Testis (tissue), 3 donors: ENCODE data around the gene CD7. TPM values are rescaled to one million over a fixed set of nuclear protein-coding genes. Genes with fewer than 3 reads are reported as not detected.

Experiments
- DNase-seq: peaks from one replicate; pipeline ENCODE4 v3.0.0-alpha.2; 2019
- H3K27ac ChIP-seq, 2 donors: fragments of 200-600 bp; sonication (generic); one replicate each; pipeline ENCODE4 v1.5.1; 2019
- H3K27me3 ChIP-seq: fragments of 200-600 bp; sonication (generic); one replicate; pipeline ENCODE4 v1.5.1; 2019
- H3K36me3 ChIP-seq: fragments of 200-600 bp; sonication (generic); one replicate; pipeline ENCODE4 v1.5.1; 2017; ENCODE audit warnings: low read depth; ENCODE audit errors: missing control alignments
- H3K4me1 ChIP-seq: fragments of 200-600 bp; sonication (generic); one replicate; pipeline ENCODE4 v1.5.1; 2019
- H3K4me3 ChIP-seq, 2 donors: fragments of 200-600 bp; sonication (generic); one replicate each; pipeline ENCODE4 v1.5.1; 2017 to 2019
- H3K9me3 ChIP-seq: fragments of 200-600 bp; sonication (generic); one replicate; pipeline ENCODE4 v1.5.1; 2017
- CTCF ChIP-seq, 3 experiments: fragments of 450-650 bp in 2 of 3; fragments of 200-600 bp in 1 of 3; sonication (generic) in 1 of 3; IDR thresholded peaks; one replicate each; pipeline ENCODE4 v1.5.1; 2016 to 2019; ENCODE audit warnings: antibody characterized with exemption in 3 of 3, mild to moderate bottlenecking in 2 of 3, moderate library complexity in 1 of 3
- POLR2A ChIP-seq: fragments of 450-650 bp; IDR thresholded peaks from one replicate; pipeline ENCODE4 v1.6.1; 2017; ENCODE audit warnings: antibody characterized with exemption, mild to moderate bottlenecking, moderate library complexity
- WGBS, 2 donors: methylation state at CpG; one replicate each; pipeline ENCODE4 v1.1.5; 2018; 5-methylcytosine and 5-hydroxymethylcytosine counted together
- intact Hi-C: fragments of 100-400 bp; cut with DNase I; formaldehyde crosslinking; loops from one replicate; pipeline ENCODE4 v1.15.1; 2023; ENCODE audit warnings: low total_unique reads
- polyA plus RNA-seq: library from polyadenylated mRNA; stranded (reverse); fragments of 350-450 nt; fragmentation: Illumina TruSeq; extraction: RNeasy Lipid Tissue Mini Kit (QIAGEN cat#74804); gene quantifications from one replicate; pipeline ENCODE4 v1.2.3, GENCODE V29; 2014; ENCODE audit warnings: low read depth, low replicate concordance; ENCODE audit not compliant: insufficient read depth
- total RNA-seq, 2 donors: library from RNA; depleted of rRNA; stranded (reverse); fragments of >200 nt; gene quantifications; one replicate each; pipeline ENCODE4 v1.2.3, GENCODE V29; 2016

Gene CD7
- total and polyA plus RNA-seq, 3 donors from 2014 or later: 0.55 to 3.0 (median 2.3) TPM

GRCh38 chr17:82299452-82299851 is 18.0 kb downstream of the CD7 start:
- intact Hi-C loops: loop anchor here (10.0 kb wide), 1 partner anchor 55 kb away; no protein-coding TSS in a partner anchor
- WGBS, 2 donors: 89 to 95% methylated on average over 10 of the region's 10 CpGs
- H3K9me3 ChIP-seq: no peaks in the 10 kb centered on the region
- DNase-seq: no peak
- H3K27me3 ChIP-seq: no peaks in the 10 kb centered on the region
- H3K4me1 ChIP-seq: peaks cover 23% of the 10 kb centered on the region
- H3K36me3 ChIP-seq: no peaks in the 10 kb centered on the region
- no peak overlapping the region for H3K27ac ChIP-seq
- no peak overlapping the region for H3K4me3 ChIP-seq
- no peak for TF ChIP-seq POLR2A
- no peak for TF ChIP-seq CTCF (IDR thresholded peaks at IDR 0.05)

- Histone ChIP-seq H3K36me3 (no peaks in the 10 kb centered on the region), H3K27ac (peak overlapping the region; percentile 89 to 90), H3K4me1 (peaks cover 29% of the 10 kb centered on the region), H3K9me3 (no peaks in the 10 kb centered on the region), H3K27me3 (no peaks in the 10 kb centered on the region), H3K4me3 (no peak overlapping the region)
- no peak for TF ChIP-seq CTCF (IDR thresholded peaks at IDR 0.05)
- no peak for TF ChIP-seq POLR2A
- WGBS, 2 donors: 74 to 80% methylated on average over 13 to 27 of the region's 27 CpGs
- no peak for DNase-seq
- intact Hi-C loops: loop anchor here (10.0 kb wide), 1 partner anchor 54 kb away; no protein-coding TSS in a partner anchor
These were observed 18.6 kb downstream of the CD7 start for GRCh38 chr17:82298538-82299421.

GRCh38 chr17:82297714-82298537 is 19.5 kb downstream of the CD7 start:
- TF ChIP-seq POLR2A (no peak), CTCF (IDR thresholded peaks at IDR 0.05) (no peak)
- peak; percentile 85 for DNase-seq
- intact Hi-C loops: loop anchor here (10.0 kb wide), 1 partner anchor 53 kb away; no protein-coding TSS in a partner anchor
- no peaks in the 10 kb centered on the region for H3K27me3 ChIP-seq
- no peaks in the 10 kb centered on the region for H3K9me3 ChIP-seq
- H3K4me1 ChIP-seq: peaks cover 33% of the 10 kb centered on the region
- WGBS, 2 donors: 26 to 49% methylated on average over 17 to 36 of the region's 36 CpGs
- no peaks in the 10 kb centered on the region for H3K36me3 ChIP-seq
- H3K4me3 ChIP-seq: peak overlapping the region; percentile 29 to 44
- peak overlapping the region; percentile 89 to 90 for H3K27ac ChIP-seq

GRCh38 chr17:82297280-82297713 is 20.1 kb downstream of the CD7 start:
- WGBS, 2 donors: 27 to 39% methylated on average over 18 to 19 of the region's 19 CpGs
- peaks cover 33% of the 10 kb centered on the region for H3K4me1 ChIP-seq

More at GRCh38 chr17:82297280-82297713, 20.1 kb downstream of the CD7 start:
- intact Hi-C loops: loop anchor here (10.0 kb wide), 1 partner anchor 52 kb away; no protein-coding TSS in a partner anchor
- Histone ChIP-seq H3K36me3 (no peaks in the 10 kb centered on the region), H3K27ac (peak overlapping the region; percentile 89 to 90), H3K27me3 (no peaks in the 10 kb centered on the region), H3K9me3 (no peaks in the 10 kb centered on the region), H3K4me3 (peak overlapping the region in 1 of 2 donors; percentile 44)
- TF ChIP-seq CTCF (IDR thresholded peaks at IDR 0.05) (no peak), POLR2A (no peak)
- peak; percentile 86 for DNase-seq
